Kidney capillary endothelial cell (primary cell): Measurements from ENCODE around the gene SPEG.

ENCODE experiments used
- DNase-seq: peaks from one replicate; pipeline ENCODE4 v3.0.0-alpha.2; 2018; ENCODE audit warnings: low spot score

SPEG gene

DNA sequence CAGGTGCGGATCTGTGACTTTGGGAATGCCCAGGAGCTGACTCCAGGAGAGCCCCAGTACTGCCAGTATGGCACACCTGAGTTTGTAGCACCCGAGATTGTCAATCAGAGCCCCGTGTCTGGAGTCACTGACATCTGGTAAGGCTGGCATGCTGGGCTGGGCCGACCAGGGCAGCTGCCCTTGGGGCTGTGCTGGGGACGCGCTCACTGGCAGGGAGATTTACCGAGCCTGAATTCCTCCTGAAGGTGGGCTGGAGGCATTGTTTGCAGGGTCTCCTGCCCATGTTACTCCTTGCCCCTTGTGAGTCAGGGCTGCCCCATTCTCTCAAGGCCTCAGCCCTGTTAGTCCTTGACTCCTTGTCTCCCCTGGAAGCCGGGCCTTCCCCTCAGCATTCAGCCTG lies 45.4 kb downstream of the SPEG start:
- no peak for DNase-seq

GRCh38 chr2:219482674-219483405 lies 48.2 kb downstream of the SPEG start:
- no peak for DNase-seq

DNA sequence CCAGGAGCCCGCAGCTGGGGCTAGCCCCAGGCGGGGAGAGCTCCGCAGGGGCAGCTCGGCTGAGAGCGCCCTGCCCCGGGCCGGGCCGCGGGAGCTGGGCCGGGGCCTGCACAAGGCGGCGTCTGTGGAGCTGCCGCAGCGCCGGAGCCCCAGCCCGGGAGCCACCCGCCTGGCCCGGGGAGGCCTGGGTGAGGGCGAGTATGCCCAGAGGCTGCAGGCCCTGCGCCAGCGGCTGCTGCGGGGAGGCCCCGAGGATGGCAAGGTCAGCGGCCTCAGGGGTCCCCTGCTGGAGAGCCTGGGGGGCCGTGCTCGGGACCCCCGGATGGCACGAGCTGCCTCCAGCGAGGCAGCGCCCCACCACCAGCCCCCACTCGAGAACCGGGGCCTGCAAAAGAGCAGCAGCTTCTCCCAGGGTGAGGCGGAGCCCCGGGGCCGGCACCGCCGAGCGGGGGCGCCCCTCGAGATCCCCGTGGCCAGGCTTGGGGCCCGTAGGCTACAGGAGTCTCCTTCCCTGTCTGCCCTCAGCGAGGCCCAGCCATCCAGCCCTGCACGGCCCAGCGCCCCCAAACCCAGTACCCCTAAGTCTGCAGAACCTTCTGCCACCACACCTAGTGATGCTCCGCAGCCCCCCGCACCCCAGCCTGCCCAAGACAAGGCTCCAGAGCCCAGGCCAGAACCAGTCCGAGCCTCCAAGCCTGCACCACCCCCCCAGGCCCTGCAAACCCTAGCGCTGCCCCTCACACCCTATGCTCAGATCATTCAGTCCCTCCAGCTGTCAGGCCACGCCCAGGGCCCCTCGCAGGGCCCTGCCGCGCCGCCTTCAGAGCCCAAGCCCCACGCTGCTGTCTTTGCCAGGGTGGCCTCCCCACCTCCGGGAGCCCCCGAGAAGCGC lies 49.1 kb downstream of the SPEG start:
- no peak for DNase-seq

DNA sequence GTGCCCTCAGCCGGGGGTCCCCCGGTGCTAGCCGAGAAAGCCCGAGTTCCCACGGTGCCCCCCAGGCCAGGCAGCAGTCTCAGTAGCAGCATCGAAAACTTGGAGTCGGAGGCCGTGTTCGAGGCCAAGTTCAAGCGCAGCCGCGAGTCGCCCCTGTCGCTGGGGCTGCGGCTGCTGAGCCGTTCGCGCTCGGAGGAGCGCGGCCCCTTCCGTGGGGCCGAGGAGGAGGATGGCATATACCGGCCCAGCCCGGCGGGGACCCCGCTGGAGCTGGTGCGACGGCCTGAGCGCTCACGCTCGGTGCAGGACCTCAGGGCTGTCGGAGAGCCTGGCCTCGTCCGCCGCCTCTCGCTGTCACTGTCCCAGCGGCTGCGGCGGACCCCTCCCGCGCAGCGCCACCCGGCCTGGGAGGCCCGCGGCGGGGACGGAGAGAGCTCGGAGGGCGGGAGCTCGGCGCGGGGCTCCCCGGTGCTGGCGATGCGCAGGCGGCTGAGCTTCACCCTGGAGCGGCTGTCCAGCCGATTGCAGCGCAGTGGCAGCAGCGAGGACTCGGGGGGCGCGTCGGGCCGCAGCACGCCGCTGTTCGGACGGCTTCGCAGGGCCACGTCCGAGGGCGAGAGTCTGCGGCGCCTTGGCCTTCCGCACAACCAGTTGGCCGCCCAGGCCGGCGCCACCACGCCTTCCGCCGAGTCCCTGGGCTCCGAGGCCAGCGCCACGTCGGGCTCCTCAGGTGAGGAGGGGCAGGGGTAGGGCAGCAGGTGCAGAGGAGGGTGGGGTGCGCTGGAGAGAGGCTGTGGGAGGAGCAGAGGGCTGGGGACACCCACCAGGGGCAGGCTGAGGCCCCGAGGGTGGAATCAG lies 49.9 kb downstream of the SPEG start:
- DNase-seq = no peak

DNA sequence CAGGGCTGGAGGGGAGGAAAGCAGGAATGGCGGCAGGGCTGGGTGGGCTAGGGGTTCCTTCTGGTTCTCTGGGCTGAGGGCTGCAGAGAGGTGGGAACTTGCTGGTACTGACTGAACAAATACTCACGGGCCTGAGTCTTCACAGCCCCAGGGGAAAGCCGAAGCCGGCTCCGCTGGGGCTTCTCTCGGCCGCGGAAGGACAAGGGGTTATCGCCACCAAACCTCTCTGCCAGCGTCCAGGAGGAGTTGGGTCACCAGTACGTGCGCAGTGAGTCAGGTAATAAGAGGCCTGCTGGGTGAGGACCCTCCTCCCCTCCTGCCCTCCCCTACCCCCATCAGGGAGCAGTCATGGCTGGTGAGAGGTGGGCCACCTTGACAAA lies 50.5 kb downstream of the SPEG start:
- no peak for DNase-seq

- DNase-seq = no peak
Observed at GRCh38 chr2:219486380-219486959, 51.8 kb downstream of the SPEG start.

- no peak for DNase-seq
Observed at GRCh38 chr2:219488149-219488843, 53.7 kb downstream of the SPEG start.

- no peak for DNase-seq
Observed at GRCh38 chr2:219488844-219489194, 54.2 kb downstream of the SPEG start.

GRCh38 chr2:219489315-219489714 lies 54.7 kb downstream of the SPEG start:
- DNase-seq = no peak

- DNase-seq = no peak
Observed at GRCh38 chr2:219490186-219490585, 55.5 kb downstream of the SPEG start.

DNA sequence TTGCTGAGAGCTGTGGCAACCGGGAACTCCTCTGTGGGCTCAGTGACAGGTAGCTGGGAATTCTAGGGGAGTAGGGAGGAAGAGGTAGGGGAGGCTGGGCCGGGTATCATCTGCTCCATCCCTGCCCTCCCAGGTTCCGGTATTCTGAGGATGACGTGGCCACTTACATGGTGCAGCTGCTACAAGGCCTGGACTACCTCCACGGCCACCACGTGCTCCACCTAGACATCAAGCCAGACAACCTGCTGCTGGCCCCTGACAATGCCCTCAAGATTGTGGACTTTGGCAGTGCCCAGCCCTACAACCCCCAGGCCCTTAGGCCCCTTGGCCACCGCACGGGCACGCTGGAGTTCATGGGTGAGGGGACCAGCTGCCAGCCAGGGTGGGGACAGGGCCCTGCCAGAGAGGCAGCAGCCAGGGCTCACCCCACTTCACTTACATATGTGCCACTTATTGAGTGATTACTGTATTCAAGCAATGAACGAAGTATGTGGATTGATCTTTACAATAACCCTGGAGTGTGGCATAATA lies 56.0 kb downstream of the SPEG start:
- DNase-seq = no peak

DNA sequence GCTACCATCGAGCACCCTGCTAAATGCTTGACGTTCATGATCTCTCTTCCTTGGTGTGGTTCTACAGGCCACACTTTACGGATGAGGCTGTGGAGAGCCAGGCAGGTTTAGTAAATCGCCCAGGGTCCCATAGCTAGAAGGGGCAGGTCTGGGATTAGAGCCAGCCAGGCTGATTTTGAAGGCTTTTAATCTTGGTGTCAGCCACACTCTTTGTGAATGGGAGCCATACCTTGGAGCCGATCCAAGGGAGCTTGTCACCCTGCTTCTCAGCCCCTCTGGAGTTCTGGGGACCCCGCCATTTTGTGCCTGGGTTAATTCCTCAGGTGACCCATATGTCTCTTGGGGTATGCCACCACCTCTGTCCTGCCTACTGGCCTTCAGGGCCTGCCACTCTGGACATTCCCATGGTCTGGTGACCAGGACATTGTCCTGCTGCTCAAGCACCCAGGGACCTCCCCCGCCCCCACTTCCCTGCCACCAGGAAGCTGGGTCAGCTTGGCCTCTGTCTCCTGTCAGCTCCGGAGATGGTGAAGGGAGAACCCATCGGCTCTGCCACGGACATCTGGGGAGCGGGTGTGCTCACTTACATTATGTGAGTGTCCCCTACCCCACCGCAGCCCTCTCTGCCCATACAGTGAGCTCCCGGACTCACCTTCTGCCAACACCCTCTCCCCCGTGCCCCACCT lies 56.8 kb downstream of the SPEG start:
- no peak for DNase-seq

GRCh38 chr2:219492575-219492974 lies 57.9 kb downstream of the SPEG start:
- DNase-seq = no peak

DNA sequence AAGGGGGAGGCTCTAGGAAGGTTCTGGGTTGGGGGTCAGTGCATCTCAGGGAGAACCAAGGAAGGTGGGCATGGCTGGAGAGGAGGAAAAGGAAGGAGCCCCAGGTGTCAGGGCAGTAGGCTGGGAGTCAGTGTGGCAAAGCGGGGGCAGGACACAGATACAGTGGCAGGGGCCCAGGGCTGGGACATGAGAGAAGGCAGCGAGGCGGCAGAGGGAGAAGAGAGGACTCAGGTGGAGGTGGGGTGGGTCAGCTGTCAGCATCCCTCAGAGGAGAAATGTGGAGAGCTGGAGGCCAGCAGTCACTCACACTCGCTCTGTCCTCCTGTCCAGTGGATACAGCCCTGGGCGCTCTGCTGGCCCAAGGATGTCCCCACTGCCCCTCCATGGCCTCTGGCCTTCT lies 58.4 kb downstream of the SPEG start:
- DNase-seq = no peak

DNA sequence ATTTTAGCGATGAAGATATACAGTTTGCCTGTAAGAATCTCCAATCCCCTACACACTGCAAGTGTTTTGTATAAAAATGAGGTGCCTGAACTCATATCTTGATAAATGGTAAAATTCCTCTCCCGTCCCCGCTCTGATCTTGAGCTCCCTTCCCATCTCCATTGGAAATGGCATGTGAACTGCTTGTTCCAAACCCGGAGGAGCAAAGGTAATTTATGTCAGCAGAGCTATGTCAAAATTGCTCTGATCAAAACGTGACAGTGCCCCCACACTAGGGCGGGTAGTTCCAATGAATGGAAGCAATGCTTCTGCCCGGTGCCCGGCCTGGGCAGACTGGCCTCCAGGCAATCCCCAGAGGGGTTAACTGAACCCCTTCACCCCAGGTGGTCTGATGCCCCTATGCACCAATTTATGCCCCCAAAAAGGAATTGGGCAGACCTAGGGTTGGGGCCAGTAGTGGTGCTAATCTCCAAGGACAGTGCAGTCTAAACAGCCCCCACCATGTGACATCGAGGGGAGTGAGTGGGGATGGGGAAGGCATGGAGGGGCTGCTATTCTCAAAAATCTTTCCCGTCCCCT lies 60.4 kb downstream of the SPEG start:
- DNase-seq = no peak

DNA sequence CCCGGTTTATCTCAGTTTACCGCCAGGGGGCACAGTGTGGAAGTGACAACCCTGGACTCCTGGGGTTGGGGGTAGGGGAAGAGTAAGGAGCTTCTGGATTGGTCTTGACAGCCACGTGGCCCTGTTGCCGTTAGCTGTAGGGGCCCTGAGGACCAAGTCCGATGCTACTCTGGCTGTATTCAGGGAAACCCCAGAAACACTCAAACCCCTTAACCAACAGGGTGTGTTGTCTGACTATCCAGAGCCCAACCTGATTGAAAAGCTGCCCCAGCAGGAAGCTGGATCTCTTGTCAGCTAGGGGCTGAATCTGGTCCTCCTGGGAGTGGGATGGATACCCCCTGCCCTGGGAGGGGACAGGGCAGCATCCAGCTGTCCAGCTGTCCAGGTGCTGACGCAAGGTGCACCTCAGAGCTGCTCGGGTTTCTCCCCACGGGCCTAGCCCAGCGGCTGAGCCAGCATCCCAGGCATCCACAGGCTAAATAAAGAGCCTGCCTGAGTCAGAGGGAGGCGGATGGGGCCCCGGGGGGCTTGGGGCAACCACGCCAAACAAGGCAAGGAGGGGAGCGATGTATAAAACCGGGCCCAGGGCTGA lies 61.0 kb downstream of the SPEG start:
- DNase-seq = peak; percentile 43

GRCh38 chr2:219496247-219496824 lies 61.7 kb downstream of the SPEG start:
- DNase-seq = no peak

DNA sequence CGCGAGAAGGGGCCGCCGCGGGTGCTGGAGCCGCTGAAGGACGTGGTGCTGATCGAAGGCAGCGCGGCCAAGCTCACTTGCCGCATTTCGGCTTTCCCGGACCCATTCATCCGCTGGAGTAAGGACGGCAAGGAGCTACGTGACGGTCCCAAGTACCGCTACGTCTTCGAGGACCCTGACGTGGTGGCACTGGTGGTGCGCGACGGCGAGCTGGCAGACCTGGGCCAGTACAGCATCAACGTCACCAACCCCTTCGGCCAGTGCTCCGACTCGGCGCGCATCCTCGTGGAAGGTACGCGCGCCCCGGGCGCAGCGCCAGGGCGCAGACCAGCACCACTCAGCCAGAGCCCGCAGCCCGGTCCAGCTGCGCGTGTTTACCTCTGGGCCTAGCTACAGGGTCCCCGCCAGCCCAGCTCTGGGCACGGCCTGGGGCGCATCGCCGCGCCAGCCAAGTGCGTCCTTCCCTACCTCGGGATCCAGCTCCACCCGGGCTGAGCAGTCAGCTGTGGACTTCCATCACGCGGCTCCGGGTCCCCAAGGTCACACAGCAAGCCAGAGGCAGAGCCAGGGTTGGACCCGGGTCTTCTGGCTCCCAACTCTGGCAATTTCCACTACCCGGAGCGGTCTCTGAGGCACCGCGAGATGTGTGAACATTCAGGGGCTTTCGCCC lies 62.3 kb downstream of the SPEG start:
- no peak for DNase-seq
